GM18951 (cell line): ENCODE data around the gene ADAMTS16.

Experiments
- POLR2A ChIP-seq: IDR thresholded peaks from 4 replicates; pipeline ENCODE4 v1.6.1; 2011; ENCODE audit warnings: mild to moderate bottlenecking; ENCODE audit not compliant: insufficient read length, insufficient read depth; ENCODE audit errors: extremely low read depth
- in situ Hi-C: fragments of 300-500 bp; cut with MboI; formaldehyde crosslinking; loops from one replicate; pipeline ENCODE4 v1.12.0; 2022; ENCODE audit warnings: low sequenced_read_pairs, mixed read lengths, inconsistent platforms; ENCODE audit not compliant: unreplicated experiment

Gene ADAMTS16

GRCh38 chr5:5320062-5320805, 180.1 kb downstream of the ADAMTS16 start:
- TF ChIP-seq POLR2A: no peak
- in situ Hi-C loops: no loop called here

- TF ChIP-seq POLR2A: no peak
- in situ Hi-C loops: no loop called here
Measured at GRCh38 chr5:5321137-5321536, 181.0 kb downstream of the ADAMTS16 start.

DNA sequence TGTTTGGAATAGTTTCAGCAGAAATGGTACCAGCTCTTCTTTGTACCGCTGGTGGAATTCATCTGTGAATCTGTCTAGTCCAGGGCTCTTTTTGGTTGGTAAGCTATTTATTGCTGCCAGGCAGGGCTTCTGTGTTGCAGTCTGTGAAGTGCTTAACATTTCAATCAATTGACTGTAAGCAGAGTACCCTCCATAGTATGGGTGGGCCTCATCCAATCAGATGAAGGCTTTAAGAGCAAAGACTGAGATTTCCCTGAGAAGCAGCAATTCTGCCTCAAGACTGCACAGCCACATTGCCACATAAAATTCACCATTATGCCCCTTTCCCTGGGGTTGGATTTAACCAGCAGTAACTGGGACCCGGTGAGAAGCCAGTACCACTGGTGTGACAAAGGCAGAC, 183.4 kb downstream of the ADAMTS16 start:
- TF ChIP-seq POLR2A: no peak
- in situ Hi-C loops: no loop called here

DNA sequence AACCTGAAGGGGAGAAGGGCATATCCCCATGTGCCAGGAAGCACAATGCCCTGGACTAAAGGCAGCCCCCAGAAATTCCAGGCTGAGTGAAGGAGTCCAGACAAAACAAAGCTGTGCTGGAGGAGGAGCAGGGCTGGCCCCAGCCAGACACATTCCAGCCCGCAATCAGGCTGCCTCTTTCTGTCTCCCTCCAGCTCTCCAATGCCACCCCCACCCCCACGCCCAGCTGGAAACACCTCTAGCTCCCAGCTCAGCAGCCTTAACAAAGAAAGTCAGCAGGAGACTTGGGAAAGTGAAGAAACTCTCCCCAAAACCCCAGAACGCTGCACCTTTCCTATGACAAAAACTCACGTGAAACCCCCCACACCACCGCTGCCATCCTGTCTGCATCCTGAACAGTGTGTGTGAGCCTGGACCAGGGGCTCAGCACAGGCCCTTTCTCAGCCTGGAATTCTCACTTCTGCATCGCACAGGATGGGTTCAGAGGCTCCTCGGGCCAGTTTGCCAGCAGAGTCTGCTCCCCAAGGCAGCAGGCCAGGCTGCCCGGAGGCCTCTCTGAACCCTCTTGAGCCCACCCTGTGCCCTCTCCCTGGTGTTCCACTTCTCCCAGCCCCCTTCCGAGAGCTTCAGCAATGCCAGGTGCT, 186.1 kb downstream of the ADAMTS16 start:
- in situ Hi-C loops: no loop called here
- TF ChIP-seq POLR2A: no peak

GRCh38 chr5:5327126-5327525, 187.0 kb downstream of the ADAMTS16 start:
- no peak for TF ChIP-seq POLR2A

DNA sequence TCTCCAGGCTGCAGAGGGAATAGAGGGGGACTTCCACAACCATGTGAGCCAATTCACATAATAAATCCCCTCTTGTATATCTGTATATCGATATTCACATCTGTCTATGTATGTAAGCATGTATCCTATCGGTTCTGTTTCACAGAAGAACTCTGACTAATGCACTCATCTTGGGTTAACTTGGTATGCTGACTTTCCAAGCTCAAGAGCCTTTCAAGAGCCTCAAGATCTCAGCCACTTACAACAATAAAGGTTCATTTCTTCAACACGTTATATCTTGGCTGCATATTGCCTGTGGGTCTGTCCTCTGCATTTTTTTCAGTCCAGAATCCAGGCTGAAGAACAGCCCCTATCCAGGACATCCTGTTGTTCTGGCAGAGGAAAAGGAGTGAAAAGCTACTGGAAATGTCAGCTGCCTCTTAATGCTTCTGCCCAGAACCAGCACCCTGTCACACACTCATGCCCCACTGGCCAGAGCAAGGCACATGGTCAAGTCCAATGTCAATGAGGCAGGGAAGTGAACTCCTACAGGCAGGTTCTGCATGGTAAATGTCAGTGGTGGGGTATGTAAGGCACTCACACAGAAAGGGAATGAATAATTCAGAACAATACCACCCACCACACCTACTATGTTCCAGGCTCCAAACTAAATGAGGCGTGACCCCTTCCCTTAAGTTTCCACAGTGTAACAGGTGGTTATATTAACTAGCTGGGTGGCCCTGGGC, 190.8 kb downstream of the ADAMTS16 start:
- TF ChIP-seq POLR2A: no peak
- in situ Hi-C loops: no loop called here

More at GRCh38 chr5:5327126-5327525, 187.0 kb downstream of the ADAMTS16 start:
- in situ Hi-C loops: no loop called here

DNA sequence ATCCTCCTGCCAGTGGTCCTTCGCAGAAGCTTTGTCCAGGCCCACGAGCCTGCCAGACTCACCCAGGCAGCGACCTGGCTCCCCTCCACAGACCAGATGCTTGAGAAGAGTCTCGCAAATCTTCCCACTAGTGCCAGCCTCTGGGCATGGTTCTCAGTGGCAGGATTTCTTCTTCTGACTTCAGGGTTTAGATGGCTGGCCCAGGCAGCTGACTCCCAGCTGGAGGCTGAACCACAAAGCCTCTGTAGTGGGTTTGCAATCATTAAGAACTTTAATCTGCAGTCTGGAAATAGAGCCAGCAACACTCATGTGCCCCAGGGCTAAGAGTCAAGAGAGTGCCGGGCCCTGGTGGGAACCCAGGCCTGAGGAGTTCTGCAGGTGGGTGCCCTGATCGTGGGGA, 191.7 kb downstream of the ADAMTS16 start:
- TF ChIP-seq POLR2A: no peak
- in situ Hi-C loops: no loop called here

- in situ Hi-C loops: no loop called here
- TF ChIP-seq POLR2A: no peak
Measured at GRCh38 chr5:5332287-5332686, 192.2 kb downstream of the ADAMTS16 start.

DNA sequence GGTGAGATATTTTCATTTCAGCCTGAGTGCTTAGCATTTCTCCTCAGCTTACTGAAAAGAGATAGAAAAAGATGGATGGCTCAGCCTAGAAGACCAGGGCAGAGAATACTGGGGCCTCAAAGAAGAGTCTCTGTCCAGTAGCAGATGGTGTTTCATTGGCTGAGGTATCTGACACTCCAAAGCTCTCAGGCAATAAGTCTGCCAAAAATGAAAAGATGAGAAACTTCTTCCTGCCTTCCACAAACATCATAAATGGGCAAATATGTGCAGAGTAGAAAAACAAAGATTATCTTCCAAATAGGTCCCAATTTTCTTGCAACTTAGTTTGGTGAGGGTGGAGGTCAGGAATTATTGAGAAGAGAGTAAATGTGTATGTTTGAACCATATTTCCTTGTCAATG, 195.0 kb downstream of the ADAMTS16 start:
- TF ChIP-seq POLR2A: no peak
- in situ Hi-C loops: no loop called here

DNA sequence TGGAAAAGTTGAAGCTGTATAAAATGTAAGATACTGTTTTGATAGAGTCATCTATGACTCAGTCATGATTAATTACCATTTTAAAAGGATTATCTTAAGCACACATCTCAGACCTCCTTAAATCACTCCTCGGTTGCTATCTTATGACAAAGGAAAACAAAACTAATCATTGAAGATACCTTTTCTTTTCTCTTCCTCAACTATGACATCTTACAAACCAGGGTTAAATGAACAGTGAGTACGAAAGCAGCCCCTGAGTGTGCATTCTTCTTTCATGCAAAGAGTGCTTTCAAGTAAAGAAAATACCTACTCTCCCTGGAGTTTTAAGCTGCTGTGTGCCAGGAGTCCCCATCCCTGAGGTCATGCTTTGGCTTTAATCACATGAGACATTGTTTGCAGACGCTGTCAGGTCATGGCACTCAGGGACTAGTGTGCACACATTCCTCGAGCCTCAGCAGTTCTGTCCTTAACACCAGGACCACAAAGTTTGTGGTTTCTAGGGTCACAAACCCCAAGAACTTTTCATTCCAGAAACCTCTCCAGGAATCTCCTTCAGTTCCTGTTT, 195.7 kb downstream of the ADAMTS16 start:
- in situ Hi-C loops: no loop called here

GRCh38 chr5:5339257-5339656, 199.1 kb downstream of the ADAMTS16 start:
- in situ Hi-C loops: no loop called here
- no peak for TF ChIP-seq POLR2A

More for the DNA sequence above, 195.7 kb downstream of the ADAMTS16 start:
- no peak for TF ChIP-seq POLR2A

GRCh38 chr5:5340206-5340729, 200.1 kb downstream of the ADAMTS16 start:
- TF ChIP-seq POLR2A: no peak
- in situ Hi-C loops: no loop called here

GRCh38 chr5:5341531-5342292, 201.6 kb downstream of the ADAMTS16 start:
- no peak for TF ChIP-seq POLR2A
- in situ Hi-C loops: no loop called here

GRCh38 chr5:5342784-5343183, 202.7 kb downstream of the ADAMTS16 start:
- in situ Hi-C loops: no loop called here
- TF ChIP-seq POLR2A: no peak
